MM.1S (cell line): ENCODE measurements around the gene TULP3.

Experiments used
- EZH2 ChIP-seq: fragments of 300-600 bp; sonication (generic); optimal IDR thresholded peaks from 2 replicates; pipeline ENCODE3; 2017; ENCODE audit warnings: low read depth, mild to moderate bottlenecking, antibody characterized with exemption, low read length, mixed read lengths
- EZH2phosphoT487 ChIP-seq: fragments of 300-600 bp; sonication (generic); IDR thresholded peaks from 2 replicates; pipeline ENCODE4 v1.6.1; 2018; ENCODE audit warnings: antibody characterized with exemption, low read length
- TF ChIP-seq, protein P1 (sequence below): fragments of 300-600 bp; sonication (generic); IDR thresholded peaks from 2 replicates; pipeline ENCODE4 v1.5.1; 2016; ENCODE audit warnings: antibody characterized with exemption, low read length, mixed read lengths

DNA sequence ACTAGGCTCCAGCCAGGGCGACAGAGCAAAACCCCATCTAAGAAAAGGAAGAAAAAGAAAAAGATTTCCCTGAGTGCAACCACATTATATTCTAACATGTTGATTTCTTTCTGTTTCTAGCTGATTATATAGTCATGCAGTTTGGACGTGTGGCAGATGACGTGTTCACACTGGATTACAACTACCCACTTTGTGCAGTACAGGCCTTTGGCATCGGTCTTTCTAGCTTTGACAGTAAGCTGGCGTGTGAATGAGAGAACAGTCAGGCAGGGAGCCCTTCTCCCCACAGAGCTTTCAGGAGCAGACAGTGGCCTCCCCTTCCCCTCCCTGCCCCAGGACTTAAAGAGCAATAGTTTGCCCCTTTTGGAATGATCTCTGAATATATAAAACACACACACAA lies 48.5 kb downstream of the TULP3 start:
- TF ChIP-seq, protein P1, sequence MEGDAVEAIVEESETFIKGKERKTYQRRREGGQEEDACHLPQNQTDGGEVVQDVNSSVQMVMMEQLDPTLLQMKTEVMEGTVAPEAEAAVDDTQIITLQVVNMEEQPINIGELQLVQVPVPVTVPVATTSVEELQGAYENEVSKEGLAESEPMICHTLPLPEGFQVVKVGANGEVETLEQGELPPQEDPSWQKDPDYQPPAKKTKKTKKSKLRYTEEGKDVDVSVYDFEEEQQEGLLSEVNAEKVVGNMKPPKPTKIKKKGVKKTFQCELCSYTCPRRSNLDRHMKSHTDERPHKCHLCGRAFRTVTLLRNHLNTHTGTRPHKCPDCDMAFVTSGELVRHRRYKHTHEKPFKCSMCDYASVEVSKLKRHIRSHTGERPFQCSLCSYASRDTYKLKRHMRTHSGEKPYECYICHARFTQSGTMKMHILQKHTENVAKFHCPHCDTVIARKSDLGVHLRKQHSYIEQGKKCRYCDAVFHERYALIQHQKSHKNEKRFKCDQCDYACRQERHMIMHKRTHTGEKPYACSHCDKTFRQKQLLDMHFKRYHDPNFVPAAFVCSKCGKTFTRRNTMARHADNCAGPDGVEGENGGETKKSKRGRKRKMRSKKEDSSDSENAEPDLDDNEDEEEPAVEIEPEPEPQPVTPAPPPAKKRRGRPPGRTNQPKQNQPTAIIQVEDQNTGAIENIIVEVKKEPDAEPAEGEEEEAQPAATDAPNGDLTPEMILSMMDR: no peak
- no peak for TF ChIP-seq EZH2
- no peak for TF ChIP-seq EZH2phosphoT487
